Liver (tissue), 9 donors: ENCODE measurements around the gene GSX2. TPM values are rescaled to one million over a fixed set of nuclear protein-coding genes. Genes with fewer than 3 reads are reported as not detected.

Experiments
- DNase-seq: peaks from one replicate; pipeline ENCODE4 v3.0.0-alpha.2; 2017; ENCODE audit warnings: low spot score
- H3K27ac ChIP-seq, 2 donors: one replicate each; pipeline ENCODE4 v1.7.0; 2013; ENCODE audit warnings: inconsistent platforms in 2 of 2, low read length in 2 of 2, control low read depth in 1 of 2, low read depth in 1 of 2, mild to moderate bottlenecking in 1 of 2
- H3K27me3 ChIP-seq, 4 donors: one replicate each; pipeline versions ENCODE4 v1.6.1 to v1.7.0; 2013; ENCODE audit warnings: low read length in 3 of 4, inconsistent platforms in 1 of 4, mild to moderate bottlenecking in 1 of 4, moderate library complexity in 1 of 4; ENCODE audit not compliant: control insufficient read depth in 4 of 4, insufficient read depth in 4 of 4
- H3K36me3 ChIP-seq, 4 donors: one replicate each; pipeline versions ENCODE4 v1.6.1 to v1.7.0; 2013; ENCODE audit warnings: low read length in 3 of 4, mild to moderate bottlenecking in 3 of 4, low read depth in 1 of 4, moderate library complexity in 1 of 4; ENCODE audit not compliant: control insufficient read depth in 4 of 4, insufficient read depth in 3 of 4
- H3K4me1 ChIP-seq, 4 donors: one replicate each; pipeline versions ENCODE4 v1.6.1 to v1.7.0; 2013; ENCODE audit warnings: low read length in 3 of 4, mild to moderate bottlenecking in 3 of 4, moderate library complexity in 1 of 4; ENCODE audit not compliant: control insufficient read depth in 4 of 4, insufficient read depth in 4 of 4
- H3K4me3 ChIP-seq, 3 donors: one replicate each; pipeline versions ENCODE4 v1.6.1 to v1.7.0; 2013; ENCODE audit warnings: low read length in 3 of 3, control low read depth in 1 of 3, low read depth in 1 of 3, mild to moderate bottlenecking in 1 of 3
- H3K9ac ChIP-seq, 2 donors: one replicate each; pipeline ENCODE4 v1.7.0; 2013; ENCODE audit warnings: low read length in 2 of 2, mild to moderate bottlenecking in 2 of 2, moderate library complexity in 2 of 2, control low read depth in 1 of 2, low read depth in 1 of 2
- H3K9me3 ChIP-seq, 4 donors: one replicate each; pipeline versions ENCODE4 v1.6.1 to v1.7.0; 2013; ENCODE audit warnings: low read length in 3 of 4; ENCODE audit not compliant: control insufficient read depth in 4 of 4
- ATF3 ChIP-seq: IDR thresholded peaks from 2 replicates; pipeline ENCODE4 v1.6.1; 2016; ENCODE audit warnings: antibody characterized with exemption
- CTCF ChIP-seq: fragments of 150-350 bp; IDR thresholded peaks from 2 replicates; pipeline ENCODE4 v1.5.1; 2017; ENCODE audit warnings: improper control_type of control experiment, low read depth, low read length; ENCODE audit not compliant: missing input control
- EGR1 ChIP-seq, 2 donors: IDR thresholded peaks; 2 replicates each; pipeline ENCODE4 v1.6.1; 2016 to 2018; ENCODE audit warnings: antibody characterized with exemption in 2 of 2, low read depth in 2 of 2
- FOXA2 ChIP-seq: IDR thresholded peaks from 2 replicates; pipeline ENCODE4 v1.6.1; 2016; ENCODE audit warnings: antibody characterized with exemption
- HNF4A ChIP-seq, 2 donors: conservative IDR thresholded peaks; 2 replicates each; pipeline ENCODE4 v1.6.1; 2016; ENCODE audit warnings: antibody characterized with exemption in 2 of 2, mild to moderate bottlenecking in 2 of 2
- HNF4G ChIP-seq: IDR thresholded peaks from 2 replicates; pipeline ENCODE4 v1.6.1; 2016; ENCODE audit warnings: antibody characterized with exemption
- JUND ChIP-seq, 2 donors: IDR thresholded peaks; 2 replicates each; pipeline ENCODE4 v1.6.1; 2016; ENCODE audit warnings: antibody characterized with exemption in 2 of 2
- MAX ChIP-seq: IDR thresholded peaks from 2 replicates; pipeline ENCODE4 v1.6.1; 2016; ENCODE audit warnings: antibody characterized with exemption
- NR2F2 ChIP-seq: IDR thresholded peaks from 2 replicates; pipeline ENCODE4 v1.6.1; 2016; ENCODE audit warnings: antibody characterized with exemption
- REST ChIP-seq: IDR thresholded peaks from 2 replicates; pipeline ENCODE4 v1.6.1; 2016; ENCODE audit warnings: antibody characterized with exemption, mild to moderate bottlenecking
- RXRA ChIP-seq, 2 donors: IDR thresholded peaks; 2 replicates each; pipeline ENCODE4 v1.6.1; 2017 to 2018; ENCODE audit warnings: antibody characterized with exemption in 2 of 2, mild to moderate bottlenecking in 1 of 2
- SP1 ChIP-seq: IDR thresholded peaks from 2 replicates; pipeline ENCODE4 v1.6.1; 2018; ENCODE audit warnings: antibody characterized with exemption, mild to moderate bottlenecking
- TAF1 ChIP-seq: conservative IDR thresholded peaks from 2 replicates; pipeline ENCODE4 v1.6.1; 2016; ENCODE audit warnings: antibody characterized with exemption, mild to moderate bottlenecking
- YY1 ChIP-seq: IDR thresholded peaks from 2 replicates; pipeline ENCODE4 v1.6.1; 2016; ENCODE audit warnings: antibody characterized with exemption, mild to moderate bottlenecking
- ZBTB33 ChIP-seq: IDR thresholded peaks from 2 replicates; pipeline ENCODE4 v1.6.1; 2016; ENCODE audit warnings: antibody characterized with exemption
- WGBS: extraction: QIAGEN DNeasy Blood & Tissue Kit; methylation state at CpG from one replicate; pipeline ENCODE4 v1.1.7; 2013; 5-methylcytosine and 5-hydroxymethylcytosine counted together
- polyA plus RNA-seq, 2 donors: library from polyadenylated mRNA; stranded (reverse) in 1 of 2; unstranded in 1 of 2; fragments of 200-250 nt in 1 of 2; fragments of >200 nt in 1 of 2; fragmentation: Nextera tagmentation in 1 of 2; extraction: Ambion mirVana in 1 of 2; gene quantifications; one replicate each; pipeline versions ENCODE4 v1.2.1 to v1.2.3, GENCODE V29; 2013 to 2015
- total RNA-seq, 2 donors: library from RNA; depleted of rRNA; stranded (reverse); fragments of >200 nt; gene quantifications; one replicate each; pipeline ENCODE4 v1.2.3, GENCODE V29; 2014
- donor health status: healthy.
- donor health status: healthy.
- donor health status: healthy.
- donor health status: healthy.
- donor health status: healthy.

Gene GSX2
- total and polyA plus RNA-seq, 4 donors, result not detected

- peaks cover 3 to 23% (median 12%) of the 10 kb centered on the region in 4 donors for H3K4me1 ChIP-seq
- 52% methylated on average over 22 of the region's 22 CpGs for WGBS
- DNase-seq, result no peak
- no peak overlapping the region for H3K27ac ChIP-seq
- no peak overlapping the region for H3K9ac ChIP-seq
- peaks cover 0 to 6% (median 1%) of the 10 kb centered on the region in 4 donors for H3K27me3 ChIP-seq
- H3K9me3 ChIP-seq, result no peaks in the 10 kb centered on the region
- no peak overlapping the region for H3K4me3 ChIP-seq
- no peak for TF ChIP-seq RXRA (IDR thresholded peaks at IDR 0.05)
- TF ChIP-seq HNF4A (conservative IDR thresholded peaks at IDR 0.05), result no peak
- TF ChIP-seq NR2F2, result no peak
- no peak for TF ChIP-seq YY1
- TF ChIP-seq CTCF, result no peak
- TF ChIP-seq SP1, result no peak
- TF ChIP-seq FOXA2, result no peak
- no peak for TF ChIP-seq ZBTB33
- TF ChIP-seq JUND (IDR thresholded peaks at IDR 0.05), result no peak
- TF ChIP-seq MAX, result no peak
- no peaks in the 10 kb centered on the region for H3K36me3 ChIP-seq
Measured at GRCh38 chr4:54107951-54108748, 8.2 kb downstream of the GSX2 start.

GRCh38 chr4:54109241-54110018 lies 9.5 kb downstream of the GSX2 start:
- 8% methylated on average over 51 of the region's 51 CpGs for WGBS
- TF ChIP-seq EGR1 (IDR thresholded peaks at IDR 0.05; ENCODE audit: low read depth in 2 of 2) (no peak), MAX (no peak), SP1 (peak; percentile 29), CTCF (no peak), RXRA (IDR thresholded peaks at IDR 0.05) (peak in 1 of 2 donors; percentile 15), ZBTB33 (no peak), JUND (IDR thresholded peaks at IDR 0.05) (no peak), ATF3 (no peak), HNF4A (conservative IDR thresholded peaks at IDR 0.05) (peak; percentile 77 to 78), HNF4G (no peak), YY1 (peak; percentile 15), TAF1 (no peak), REST (no peak), NR2F2 (no peak), FOXA2 (no peak)

More at GRCh38 chr4:54109241-54110018, 9.5 kb downstream of the GSX2 start:
- H3K9ac ChIP-seq, result peak overlapping the region in 1 of 2 donors; percentile 19
- DNase-seq, result no peak
- peaks cover 0 to 11% (median 6%) of the 10 kb centered on the region in 4 donors for H3K4me1 ChIP-seq
- no peaks in the 10 kb centered on the region for H3K36me3 ChIP-seq
- peaks cover 0 to 4% (median 0%) of the 10 kb centered on the region in 4 donors for H3K27me3 ChIP-seq
- H3K4me3 ChIP-seq, result peak overlapping the region; percentile 15 to 52 (median 44)
- H3K9me3 ChIP-seq, result no peaks in the 10 kb centered on the region
- no peak overlapping the region for H3K27ac ChIP-seq
